NCI-H2196 (cell line): Measurements from ENCODE around the gene CDC20.
"Not testable (repeated sequence)": the region's sequence is repeated elsewhere in the genome, so short reads cannot be mapped to it uniquely, and the experiment has no call there.

ENCODE experiments used
- DNase-seq: peaks from one replicate; lab custom pipeline; 2025; ENCODE audit not compliant: unreplicated experiment; lab: John Stamatoyannopoulos, UW

The CDC20 gene

GRCh38 chr1:43379476-43379875, 20.7 kb downstream of the CDC20 start:
- no peak for DNase-seq

GRCh38 chr1:43381612-43382011, 22.8 kb downstream of the CDC20 start:
- DNase-seq, result no peak

GRCh38 chr1:43382027-43382779, 23.4 kb downstream of the CDC20 start:
- DNase-seq, result no peak

GRCh38 chr1:43383449-43383848, 24.7 kb downstream of the CDC20 start:
- no peak for DNase-seq

- no peak for DNase-seq
Observed at GRCh38 chr1:43386676-43387075, 27.9 kb downstream of the CDC20 start.

- DNase-seq, result no peak
Observed at GRCh38 chr1:43387976-43388599, 29.3 kb downstream of the CDC20 start.

GRCh38 chr1:43388613-43389012, 29.8 kb downstream of the CDC20 start:
- no peak for DNase-seq

GRCh38 chr1:43389326-43390313, 30.8 kb downstream of the CDC20 start, which contains the start of the genes MED8 and SZT2:
MED8 (minus strand) TSS chr1:43389800; CDS start chr1:43389764, 36 bp downstream.
SZT2 (plus strand) TSS chr1:43389899; CDS start chr1:43389969, 70 bp downstream.
- peak; percentile 95 for DNase-seq

GRCh38 chr1:43392702-43393101, 33.9 kb downstream of the CDC20 start:
- DNase-seq, result no peak

- DNase-seq, result no peak
Observed at GRCh38 chr1:43395523-43395922, 36.7 kb downstream of the CDC20 start.

- DNase-seq, result peak; percentile 48
Observed at GRCh38 chr1:43396059-43396458, 37.3 kb downstream of the CDC20 start.

GRCh38 chr1:43398227-43398626, 39.4 kb downstream of the CDC20 start:
- DNase-seq, result no peak

GRCh38 chr1:43400441-43400840, 41.7 kb downstream of the CDC20 start:
- DNase-seq, result not testable (repeated sequence)

GRCh38 chr1:43402089-43402865, 43.5 kb downstream of the CDC20 start:
- DNase-seq, result no peak

- DNase-seq, result no peak
Observed at GRCh38 chr1:43404353-43404752, 45.6 kb downstream of the CDC20 start.

GRCh38 chr1:43405219-43405875, 46.6 kb downstream of the CDC20 start:
- DNase-seq, result peak; percentile 83

GRCh38 chr1:43405876-43406234, 47.1 kb downstream of the CDC20 start:
- DNase-seq, result no peak

GRCh38 chr1:43410571-43410970, 51.8 kb downstream of the CDC20 start:
- no peak for DNase-seq
